ENCODE measurements around the gene SLC8A1. TPM values are rescaled to one million over a fixed set of nuclear protein-coding genes. Genes with fewer than 3 reads are reported as not detected.

The SLC8A1 gene
- total RNA-seq, 1 donor from 2014 or later = 18.5 TPM

DNA sequence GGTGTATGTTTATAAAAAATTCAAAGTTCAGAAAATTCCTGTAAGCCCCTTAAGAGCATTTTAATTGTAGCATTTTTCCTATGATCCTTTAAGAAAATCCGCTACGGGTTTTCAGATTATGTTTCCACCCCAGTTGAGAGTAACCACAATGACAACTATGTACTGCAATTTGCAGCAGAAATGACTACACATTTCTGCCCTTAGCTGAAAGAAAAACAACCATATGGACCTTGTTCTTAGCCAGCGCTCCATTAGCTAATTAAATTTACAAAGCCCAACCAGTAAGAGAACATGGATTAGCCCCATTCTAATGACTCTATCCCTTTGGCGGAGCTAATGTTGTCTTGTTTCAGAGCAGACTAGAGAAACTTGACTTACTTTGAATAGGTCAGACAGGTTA lies 247.6 kb downstream of the SLC8A1 start:
- no peak for DNase-seq (ENCODE audit: low spot score)

- no peak for DNase-seq (ENCODE audit: low spot score)
Observed at GRCh38 chr2:40202798-40203400, 249.0 kb downstream of the SLC8A1 start.

DNA sequence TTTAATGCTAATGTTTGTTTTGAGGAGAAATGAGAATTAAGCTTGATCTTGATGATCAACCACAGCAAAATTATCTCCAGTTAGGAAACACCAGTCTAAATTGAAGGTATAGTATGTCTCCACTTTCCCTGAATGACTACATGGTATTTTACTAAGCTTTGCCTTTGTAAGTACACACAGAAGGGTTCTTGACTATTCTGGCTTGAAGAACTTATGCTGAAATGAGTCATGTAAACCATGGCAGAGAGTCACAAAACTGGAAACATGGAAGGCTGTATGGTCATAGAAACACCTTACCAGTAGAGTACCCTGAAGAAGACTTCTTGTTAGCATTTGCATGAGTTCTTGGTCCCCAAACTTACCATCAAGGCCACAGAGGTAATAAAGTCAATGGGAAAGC lies 250.5 kb downstream of the SLC8A1 start:
- DNase-seq (ENCODE audit: low spot score) = no peak

DNA sequence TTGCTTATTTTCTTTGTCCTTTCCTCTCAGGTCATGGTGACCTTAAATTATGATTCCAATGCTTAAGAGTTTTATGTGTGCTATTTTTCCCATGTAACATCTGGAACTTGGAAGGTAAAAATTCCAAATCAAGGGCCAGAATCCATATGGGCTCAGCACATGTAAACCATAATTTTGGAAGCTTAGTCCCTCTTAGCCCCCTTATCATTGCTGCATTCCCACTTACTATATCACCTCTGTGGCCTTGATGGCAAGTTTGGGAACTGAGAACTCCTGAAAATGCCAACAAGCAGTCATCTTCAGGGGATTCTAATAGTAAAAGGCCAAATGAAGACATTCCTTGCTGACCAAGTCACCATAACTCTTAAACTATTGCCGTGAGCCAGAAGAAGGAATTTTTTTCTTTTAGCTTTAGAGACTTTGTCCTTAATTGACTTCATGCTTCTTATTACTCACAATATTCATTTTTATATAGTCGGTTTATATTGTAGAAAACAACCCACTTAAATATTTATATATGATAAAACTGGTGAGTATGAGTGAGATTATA lies 251.4 kb downstream of the SLC8A1 start:
- no peak for DNase-seq (ENCODE audit: low spot score)

- DNase-seq (ENCODE audit: low spot score) = no peak
Observed at GRCh38 chr2:40199771-40200170, 252.1 kb downstream of the SLC8A1 start.

- DNase-seq (ENCODE audit: low spot score) = no peak
Observed at GRCh38 chr2:40197121-40197520, 254.8 kb downstream of the SLC8A1 start.

GRCh38 chr2:40193670-40194026 lies 258.2 kb downstream of the SLC8A1 start:
- no peak for DNase-seq (ENCODE audit: low spot score)

- no peak for DNase-seq (ENCODE audit: low spot score)
Observed at GRCh38 chr2:40192864-40193669, 258.8 kb downstream of the SLC8A1 start.

GRCh38 chr2:40190457-40190856 lies 261.4 kb downstream of the SLC8A1 start:
- no peak for DNase-seq (ENCODE audit: low spot score)

GRCh38 chr2:40189881-40190280 lies 262.0 kb downstream of the SLC8A1 start:
- DNase-seq (ENCODE audit: low spot score) = no peak

- DNase-seq (ENCODE audit: low spot score) = no peak
Observed at GRCh38 chr2:40187054-40187453, 264.8 kb downstream of the SLC8A1 start.

DNA sequence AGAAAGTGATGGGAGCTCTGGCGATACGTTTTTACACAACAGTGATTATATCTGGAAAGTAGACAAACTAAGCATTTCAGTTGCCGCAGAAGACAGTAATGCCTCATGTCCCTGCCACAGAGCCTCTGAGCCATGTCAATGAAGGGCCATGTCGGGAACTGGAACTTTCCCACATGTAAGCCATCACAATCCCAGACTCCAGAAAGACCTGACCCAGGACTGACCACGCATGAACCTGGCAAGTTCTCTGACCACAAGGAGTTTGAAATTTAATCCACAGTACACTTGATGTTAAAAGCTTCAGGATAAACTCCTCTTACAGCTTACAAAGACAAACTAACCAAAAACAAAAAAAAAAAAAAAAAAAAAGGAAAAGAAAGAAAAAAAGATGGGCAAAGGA lies 267.3 kb downstream of the SLC8A1 start:
- no peak for DNase-seq (ENCODE audit: low spot score)

DNA sequence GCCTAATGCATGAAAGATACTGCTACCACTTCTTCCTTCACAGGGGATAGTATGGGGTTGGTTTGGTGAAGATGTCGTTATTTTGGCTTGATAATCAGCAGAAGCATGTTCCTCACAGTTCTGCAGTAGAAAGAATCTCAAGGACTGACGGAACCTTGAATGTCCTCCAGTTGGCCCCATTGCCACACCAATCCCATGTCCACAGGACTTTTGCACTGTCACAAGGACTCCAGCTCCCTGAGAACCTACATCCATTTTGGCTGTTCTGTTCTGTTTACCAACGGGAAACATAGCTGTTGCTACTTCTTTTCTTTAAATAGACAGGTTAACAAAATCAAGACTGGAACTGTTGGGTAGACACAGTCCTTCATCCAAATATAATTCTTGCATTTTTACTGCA lies 270.0 kb downstream of the SLC8A1 start:
- no peak for DNase-seq (ENCODE audit: low spot score)

DNA sequence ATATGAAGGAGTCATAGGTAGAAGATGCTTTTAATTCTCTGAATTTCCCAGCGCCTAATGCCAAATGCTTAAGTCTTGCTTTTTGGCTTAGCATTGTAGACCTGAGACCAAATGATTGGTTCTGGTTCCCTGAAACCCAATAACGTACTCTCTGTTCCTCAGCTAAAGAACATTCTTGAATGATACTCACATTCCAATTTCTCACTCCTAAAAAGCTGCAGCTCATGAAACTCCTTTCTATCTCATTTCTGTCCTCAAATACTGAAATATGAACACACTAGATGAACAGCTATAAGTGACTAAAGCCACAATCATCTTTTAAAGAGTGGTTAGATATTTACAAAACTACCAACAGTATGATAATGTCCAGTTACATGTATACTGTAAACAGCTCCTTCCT lies 272.1 kb downstream of the SLC8A1 start:
- no peak for DNase-seq (ENCODE audit: low spot score)

- DNase-seq (ENCODE audit: low spot score) = no peak
Observed at GRCh38 chr2:40178971-40179370, 272.9 kb downstream of the SLC8A1 start.

- DNase-seq (ENCODE audit: low spot score) = no peak
Observed at GRCh38 chr2:40178171-40178778, 273.6 kb downstream of the SLC8A1 start.

DNA sequence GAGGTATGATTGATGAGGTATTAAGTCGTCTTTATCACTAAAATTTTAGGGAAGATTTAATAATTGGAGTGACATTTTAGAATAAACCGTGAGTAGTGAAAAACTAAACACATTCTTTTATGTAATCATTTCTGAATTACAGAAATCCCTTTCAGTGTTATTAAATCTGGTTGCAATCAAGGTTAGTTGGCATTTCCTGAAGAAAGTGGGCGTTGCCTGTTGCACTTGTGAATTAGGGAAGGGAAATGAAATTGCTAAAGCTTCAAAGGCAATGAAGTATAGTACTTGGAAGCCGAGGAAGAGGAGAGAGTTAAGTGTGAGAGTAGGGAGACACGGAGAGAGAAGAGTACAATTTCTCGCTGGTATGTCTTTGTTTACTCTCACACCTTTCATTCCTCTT lies 274.5 kb downstream of the SLC8A1 start:
- no peak for DNase-seq (ENCODE audit: low spot score)

GRCh38 chr2:40173276-40173675 lies 278.6 kb downstream of the SLC8A1 start:
- DNase-seq (ENCODE audit: low spot score) = no peak

DNA sequence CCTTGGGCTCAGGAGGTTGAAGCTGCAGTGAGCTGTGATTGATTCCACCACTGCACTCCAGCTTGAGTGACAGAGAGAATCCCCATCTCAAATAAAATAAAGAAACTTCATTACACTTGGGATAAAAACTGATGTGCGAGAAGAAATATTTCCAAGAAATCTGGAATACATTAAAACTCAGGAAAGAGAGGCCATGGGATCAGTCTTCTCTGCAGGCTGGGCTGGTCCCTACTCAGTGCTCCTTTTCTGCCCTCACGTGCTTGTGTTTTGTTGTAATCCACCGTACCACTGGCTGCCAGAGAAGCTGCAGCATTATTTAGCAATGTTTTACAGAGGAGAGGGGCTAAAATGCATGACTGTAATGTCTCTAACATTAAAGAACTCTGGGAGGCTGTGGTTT lies 282.0 kb downstream of the SLC8A1 start:
- DNase-seq (ENCODE audit: low spot score) = no peak

- no peak for DNase-seq (ENCODE audit: low spot score)
Observed at GRCh38 chr2:40169430-40169829, 282.5 kb downstream of the SLC8A1 start.

GRCh38 chr2:40168546-40168945 lies 283.3 kb downstream of the SLC8A1 start:
- DNase-seq (ENCODE audit: low spot score) = no peak

DNA sequence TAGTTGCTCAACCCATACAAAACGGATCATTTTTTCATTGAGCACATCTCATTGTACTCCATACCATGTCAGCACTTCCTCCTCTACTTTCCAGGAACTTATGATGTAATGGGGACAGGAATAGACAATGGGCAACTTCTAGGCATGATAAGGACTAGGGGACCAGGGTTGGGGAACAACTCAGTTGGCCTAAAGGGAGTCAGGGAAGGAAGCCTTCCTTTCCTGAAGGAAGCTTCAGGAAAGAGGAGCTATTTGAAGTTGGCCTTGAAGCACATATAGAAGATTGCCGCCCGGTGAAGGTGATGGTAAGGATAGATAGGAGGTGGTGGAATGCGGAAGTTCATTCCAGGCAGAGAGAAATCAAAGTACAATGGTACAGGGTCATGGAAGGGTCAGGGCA lies 283.9 kb downstream of the SLC8A1 start:
- DNase-seq (ENCODE audit: low spot score) = no peak

Data from mesenteric fat pad (tissue), 1 donor.